GM12875 (cell line): ENCODE measurements around the gene SNAPC4.

Experiments used
- H3K4me3 ChIP-seq: one replicate; pipeline ENCODE4 v1.5.1; 2011; ENCODE audit warnings: low read depth, low read length, control low read depth
- CTCF ChIP-seq: IDR thresholded peaks from 2 replicates; pipeline ENCODE4 v1.5.1; 2011; ENCODE audit warnings: low read depth, mild to moderate bottlenecking, control low read depth, inconsistent platforms, low read length, moderate library complexity, borderline replicate concordance; ENCODE audit not compliant: insufficient read depth

The SNAPC4 gene

GRCh38 chr9:136387217-136387616 is 12.8 kb downstream of the SNAPC4 start:
- no peak overlapping the region for H3K4me3 ChIP-seq
- no peak for TF ChIP-seq CTCF

GRCh38 chr9:136386018-136386417 is 14.0 kb downstream of the SNAPC4 start:
- TF ChIP-seq CTCF, result no peak
- H3K4me3 ChIP-seq, result no peak overlapping the region

GRCh38 chr9:136385015-136385414 is 15.0 kb downstream of the SNAPC4 start:
- H3K4me3 ChIP-seq, result no peak overlapping the region
- TF ChIP-seq CTCF, result no peak

- no peak for TF ChIP-seq CTCF
Measured at GRCh38 chr9:136383436-136383835, 16.5 kb downstream of the SNAPC4 start.

GRCh38 chr9:136381966-136382513 is 17.9 kb downstream of the SNAPC4 start:
- no peak for TF ChIP-seq CTCF
- H3K4me3 ChIP-seq, result no peak overlapping the region

More at GRCh38 chr9:136383436-136383835, 16.5 kb downstream of the SNAPC4 start:
- H3K4me3 ChIP-seq, result no peak overlapping the region

- no peak overlapping the region for H3K4me3 ChIP-seq
- TF ChIP-seq CTCF, result no peak
Measured at GRCh38 chr9:136381311-136381710, 18.7 kb downstream of the SNAPC4 start.

- no peak overlapping the region for H3K4me3 ChIP-seq
- no peak for TF ChIP-seq CTCF
Measured at GRCh38 chr9:136380381-136380780, 19.6 kb downstream of the SNAPC4 start.
